Stimulated activated CD8-positive, alpha-beta memory T cell treated with anti-CD3 and anti-CD28 coated beads, Interleukin-7, amount 100 ng/mL, for 4 hours (primary cell): ENCODE results near the gene MMP17.

Experiments used
- DNase-seq, 2 donors: peaks; one replicate each; pipeline ENCODE4 v3.0.0-alpha.2; 2020; ENCODE audit warnings: low read depth in 2 of 2

The MMP17 gene

GRCh38 chr12:131849700-131850553, 21.7 kb downstream of the MMP17 start:
- no peak for DNase-seq

- DNase-seq: no peak
Observed at GRCh38 chr12:131850856-131851559, 22.8 kb downstream of the MMP17 start.

- no peak for DNase-seq
Observed at GRCh38 chr12:131851741-131852550, 23.8 kb downstream of the MMP17 start.

GRCh38 chr12:131852551-131853299, 24.5 kb downstream of the MMP17 start:
- DNase-seq: no peak

GRCh38 chr12:131853832-131854797, 25.9 kb downstream of the MMP17 start:
- DNase-seq: no peak

- no peak for DNase-seq
Observed at GRCh38 chr12:131854861-131855476, 26.8 kb downstream of the MMP17 start.

- no peak for DNase-seq
Observed at GRCh38 chr12:131855521-131856142, 27.4 kb downstream of the MMP17 start.

GRCh38 chr12:131856366-131857097, 28.3 kb downstream of the MMP17 start:
- DNase-seq: no peak

- no peak for DNase-seq
Observed at GRCh38 chr12:131857908-131858850, 30.0 kb downstream of the MMP17 start.

- DNase-seq: no peak
Observed at GRCh38 chr12:131860472-131861260, 32.5 kb downstream of the MMP17 start.

- no peak for DNase-seq
Observed at GRCh38 chr12:131861261-131862083, 33.3 kb downstream of the MMP17 start.

- no peak for DNase-seq
Observed at GRCh38 chr12:131862084-131862441, 33.9 kb downstream of the MMP17 start.

- DNase-seq: no peak
Observed at GRCh38 chr12:131862600-131862993, 34.4 kb downstream of the MMP17 start.

- no peak for DNase-seq
Observed at GRCh38 chr12:131862994-131863710, 35.0 kb downstream of the MMP17 start.

GRCh38 chr12:131863711-131864396, 35.7 kb downstream of the MMP17 start:
- no peak for DNase-seq
